Measurements from ENCODE around the gene MRTFA.

The MRTFA gene

GRCh38 chr22:40420341-40421081, 216.0 kb downstream of the MRTFA start:
- no peak for DNase-seq

DNA sequence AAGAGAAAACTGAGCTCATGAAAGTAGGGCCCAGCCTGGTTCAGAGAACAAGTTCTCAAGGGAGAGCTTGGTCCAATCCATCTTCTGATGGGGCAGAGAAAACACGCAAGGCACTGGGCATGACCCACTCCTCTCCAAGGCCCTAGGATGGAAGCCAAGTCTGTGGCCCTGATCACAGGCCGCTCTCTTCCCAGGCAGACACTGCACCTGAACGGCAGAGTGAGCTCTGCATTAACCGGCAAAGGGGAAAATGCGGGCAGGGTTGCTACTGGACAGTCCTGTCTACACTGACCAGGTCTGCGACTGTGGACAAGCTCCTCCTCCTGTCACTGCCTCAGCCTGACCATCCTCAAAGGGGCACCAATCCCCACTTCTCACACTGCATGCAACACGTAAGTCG, 216.8 kb downstream of the MRTFA start:
- DNase-seq: no peak

DNA sequence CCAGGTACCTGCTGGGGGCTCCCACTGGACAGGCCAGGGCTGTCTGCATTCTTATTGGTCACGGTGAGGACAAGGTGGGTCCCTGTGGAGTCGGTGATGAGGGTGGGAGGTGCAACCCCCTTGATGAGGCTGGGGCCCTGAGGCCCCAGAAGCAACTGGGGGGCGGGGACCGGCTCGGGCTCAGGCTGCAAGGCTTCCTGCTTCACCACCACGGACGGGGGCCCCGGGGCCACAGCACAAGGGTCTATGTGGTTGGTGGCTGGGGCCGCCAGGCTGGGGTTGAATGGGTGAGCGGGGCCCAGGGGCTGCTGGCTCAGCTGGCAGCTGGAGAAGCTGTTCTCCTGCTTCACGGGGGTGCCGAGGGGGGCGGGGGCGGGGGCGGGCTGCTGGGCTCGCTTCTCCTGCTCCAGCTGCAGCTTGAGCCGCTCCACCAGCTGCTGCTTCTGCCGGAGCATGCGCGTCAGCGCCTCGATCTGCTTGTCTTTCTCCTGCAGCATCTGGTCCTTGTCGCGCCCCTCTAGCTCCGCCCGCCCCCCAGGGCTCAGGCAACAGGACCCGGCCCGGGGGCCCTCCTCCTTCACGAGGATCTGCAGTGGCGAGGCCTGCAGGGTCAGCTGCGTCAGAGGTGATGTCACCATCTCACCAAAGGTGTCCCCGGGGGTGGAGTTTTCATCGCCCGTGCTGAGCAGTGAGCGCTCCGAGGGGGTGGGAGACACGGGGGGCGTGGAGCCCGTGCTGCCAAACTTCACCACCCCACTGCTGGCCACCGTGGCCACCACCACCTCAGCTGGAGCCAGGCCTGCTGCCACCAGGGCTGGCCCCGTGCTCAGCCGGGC, 217.9 kb downstream of the MRTFA start:
- no peak for DNase-seq

DNA sequence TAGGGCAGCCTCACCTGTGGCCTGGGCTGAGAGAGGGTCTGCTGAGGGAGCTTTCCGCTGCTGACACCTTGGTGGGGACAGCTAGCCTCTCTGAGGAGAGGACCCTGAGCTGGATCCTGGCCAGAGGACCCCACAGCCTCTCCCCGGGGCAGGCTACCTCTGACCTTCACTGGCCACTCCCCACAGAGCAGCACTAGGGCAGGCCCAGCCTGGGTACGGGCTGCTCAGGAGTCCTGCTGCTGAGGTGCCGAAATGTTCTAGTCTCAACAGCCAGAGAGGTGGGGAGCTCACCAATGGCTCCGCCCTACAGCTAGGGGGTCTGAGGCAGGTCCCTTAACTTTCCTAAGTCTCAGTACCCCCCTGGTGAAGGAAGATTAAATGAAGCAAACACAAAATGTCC, 218.6 kb downstream of the MRTFA start:
- no peak for DNase-seq

DNA sequence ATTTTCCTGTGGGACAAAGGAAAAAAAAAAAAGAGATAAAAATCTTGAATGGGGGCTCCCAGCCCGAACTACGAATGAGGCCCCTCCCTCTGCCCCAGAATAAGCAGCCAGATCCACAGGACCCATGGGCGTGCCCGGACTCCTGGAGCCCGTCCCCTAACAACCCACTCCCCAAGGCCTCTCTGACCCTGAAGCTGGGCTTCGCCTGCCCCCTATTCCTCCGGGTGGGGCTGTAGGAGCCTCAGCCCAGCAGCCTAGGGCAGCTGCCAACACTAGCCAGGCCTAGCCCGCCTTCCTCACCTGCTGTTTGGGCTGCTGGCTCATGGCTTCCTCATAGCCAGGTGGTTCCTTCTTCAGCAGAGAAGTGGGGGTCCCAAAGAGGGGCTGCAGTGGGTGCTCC, 219.5 kb downstream of the MRTFA start:
- DNase-seq: no peak

DNA sequence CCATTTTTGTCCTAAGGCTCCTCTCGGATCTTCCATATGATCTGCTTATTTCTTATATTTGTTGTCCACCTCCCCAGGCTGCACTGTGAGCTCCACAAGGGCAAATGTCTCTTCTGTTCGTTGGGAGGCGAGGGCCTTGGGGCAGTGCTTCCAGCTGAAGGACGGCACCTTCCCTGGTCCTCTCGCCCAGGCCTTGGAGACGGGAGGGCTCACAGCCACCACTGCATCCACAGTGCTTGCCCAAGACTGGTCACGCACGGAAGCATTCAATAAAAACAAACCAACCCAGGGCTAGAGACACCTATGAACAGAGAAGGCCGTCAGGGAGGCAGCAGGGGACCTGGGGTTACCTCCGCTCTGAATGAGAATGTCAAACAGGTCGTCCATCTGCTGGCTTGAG, 219.9 kb downstream of the MRTFA start:
- no peak for DNase-seq

DNA sequence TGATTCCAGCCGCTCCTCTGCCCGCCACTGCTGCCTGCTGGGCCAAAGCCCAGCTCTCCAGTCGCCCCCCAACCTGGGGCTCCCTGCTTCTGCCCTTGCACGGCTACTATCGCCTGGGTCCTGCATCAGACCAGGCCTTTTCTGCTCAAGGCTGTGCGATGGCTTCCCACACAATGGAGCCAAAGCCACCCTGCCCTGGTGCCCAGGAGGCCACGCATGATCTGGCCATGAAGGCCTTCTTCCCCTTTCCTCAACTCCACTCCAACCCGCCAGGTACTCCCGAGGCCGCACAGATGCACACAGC, 220.3 kb downstream of the MRTFA start:
- no peak for DNase-seq

- DNase-seq: no peak
Measured at GRCh38 chr22:40415531-40416266, 220.8 kb downstream of the MRTFA start.

DNA sequence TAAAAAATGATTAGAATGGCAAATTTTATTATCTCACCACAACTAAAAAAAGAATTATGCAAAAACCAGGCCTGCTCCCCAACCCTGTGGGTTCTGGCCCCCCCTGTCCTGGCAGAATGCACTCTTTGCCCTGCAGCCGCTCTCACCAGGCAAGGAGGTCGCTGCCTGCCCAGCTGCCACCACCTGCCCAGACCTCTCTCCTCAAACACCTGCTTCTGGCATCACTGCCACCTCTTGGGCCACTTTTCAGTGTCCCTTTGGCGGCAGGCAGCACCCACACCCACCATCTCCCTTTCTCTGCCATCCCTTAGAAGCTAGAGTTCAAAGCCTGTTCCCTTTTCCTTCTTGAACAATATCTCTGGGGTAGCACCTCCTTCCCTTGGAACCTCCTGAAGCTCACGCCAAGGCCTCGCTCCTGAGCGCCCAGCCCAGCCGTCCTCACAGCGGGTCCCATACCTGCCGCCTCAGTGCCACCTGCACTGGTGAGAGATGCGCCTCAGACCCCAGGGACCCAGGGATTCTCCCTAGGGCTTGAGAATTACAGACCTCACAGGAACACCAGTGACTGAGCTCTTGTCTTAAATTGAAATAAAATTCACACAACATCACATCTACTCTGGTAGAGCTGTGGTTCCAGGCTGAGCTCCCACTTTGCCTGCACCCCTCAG, 221.5 kb downstream of the MRTFA start:
- no peak for DNase-seq

DNA sequence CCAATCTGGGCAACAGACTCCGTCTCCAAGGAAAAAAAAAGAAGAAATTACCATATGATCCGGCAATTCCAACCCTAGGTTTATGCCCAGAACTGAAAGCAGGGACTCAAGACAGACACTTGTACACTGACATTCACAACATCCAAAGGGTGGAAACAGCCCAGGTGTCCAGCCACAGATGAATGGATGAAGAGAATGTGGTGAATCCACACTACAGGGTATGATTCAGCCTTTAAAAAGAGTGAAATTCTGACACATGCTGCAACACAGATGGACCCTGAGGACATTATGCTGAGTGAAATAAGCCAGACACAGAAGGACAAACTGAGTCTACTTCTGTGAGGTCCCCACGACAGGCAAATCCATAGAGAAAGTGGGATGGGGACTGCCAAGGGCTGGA, 222.2 kb downstream of the MRTFA start:
- no peak for DNase-seq

DNA sequence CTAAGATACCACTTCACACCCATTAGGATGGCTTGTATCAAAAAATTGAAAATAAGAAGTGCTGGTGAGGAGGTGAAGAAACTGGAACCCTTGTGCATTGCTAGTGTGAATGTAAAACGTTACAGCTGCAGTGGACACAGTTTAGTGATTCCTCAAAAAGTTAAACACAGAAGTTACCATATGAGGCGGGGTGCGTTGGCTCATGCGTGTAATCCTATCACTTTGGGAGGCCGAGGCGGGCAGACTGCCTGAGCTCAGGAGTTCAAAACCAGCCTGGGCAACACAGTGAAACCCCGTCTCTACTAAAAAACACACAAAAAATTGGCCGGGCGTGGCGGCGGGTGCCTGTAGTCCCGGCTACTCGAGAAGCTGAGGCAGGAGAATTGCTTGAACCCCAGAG, 222.6 kb downstream of the MRTFA start:
- no peak for DNase-seq

GRCh38 chr22:40412441-40412840, 224.1 kb downstream of the MRTFA start:
- DNase-seq: no peak

- no peak for DNase-seq
Measured at GRCh38 chr22:40411506-40411861, 225.0 kb downstream of the MRTFA start.

- DNase-seq: no peak
Measured at GRCh38 chr22:40410731-40411505, 225.6 kb downstream of the MRTFA start.

GRCh38 chr22:40410272-40410671, 226.2 kb downstream of the MRTFA start:
- no peak for DNase-seq

- DNase-seq: no peak
Measured at GRCh38 chr22:40409613-40410113, 226.9 kb downstream of the MRTFA start.

DNA sequence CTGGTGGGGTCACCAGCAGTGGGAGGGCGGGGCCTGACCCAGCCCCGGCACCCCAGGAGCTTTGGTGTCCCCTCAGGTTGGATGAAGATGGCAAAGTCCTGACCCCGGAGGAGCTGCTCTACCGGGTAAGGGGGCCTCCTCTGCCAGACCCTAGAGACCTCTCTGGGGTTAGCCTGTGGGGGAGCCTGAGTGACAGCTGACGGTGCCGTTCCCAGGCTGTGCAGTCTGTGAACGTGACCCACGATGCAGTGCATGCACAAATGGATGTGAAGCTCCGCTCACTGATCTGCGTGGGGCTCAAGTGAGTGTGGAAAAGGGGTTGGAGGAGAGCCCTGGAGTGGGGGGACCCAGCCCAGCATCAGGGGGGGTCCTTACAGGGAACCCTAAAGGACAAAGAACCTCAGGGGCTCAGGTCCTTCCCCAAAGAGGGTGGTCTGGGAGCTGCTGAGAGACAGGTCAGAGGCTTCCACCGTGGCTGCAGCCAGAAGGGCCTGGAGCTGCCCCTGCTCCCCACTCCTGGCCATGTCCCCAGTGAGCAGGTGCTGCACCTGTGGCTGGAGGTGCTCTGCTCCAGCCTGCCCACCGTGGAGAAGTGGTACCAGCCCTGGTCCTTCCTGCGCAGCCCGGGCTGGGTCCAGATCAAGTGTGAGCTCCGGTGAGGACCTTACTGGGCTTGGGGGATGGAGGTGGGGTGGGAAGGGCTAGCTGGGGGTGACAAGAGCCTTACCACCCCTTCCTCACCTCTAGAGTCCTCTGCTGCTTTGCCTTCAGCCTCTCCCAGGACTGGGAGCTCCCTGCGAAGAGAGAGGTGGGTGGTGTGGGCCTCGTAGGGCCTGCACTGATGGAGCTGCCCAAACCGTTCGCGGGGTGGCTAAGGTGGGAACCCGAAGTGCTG, 227.6 kb downstream of the MRTFA start:
- DNase-seq: no peak

GRCh38 chr22:40407831-40408717, 228.4 kb downstream of the MRTFA start:
- no peak for DNase-seq

GRCh38 chr22:40407021-40407761, 229.3 kb downstream of the MRTFA start:
- no peak for DNase-seq

Measured in NCI-H446 treated with DMSO at 0.1 percent for 48 hours (cell line).